Prostate gland (tissue), 2 donors: Measurements from ENCODE around the gene CCDC63.

Experiments
- CTCF ChIP-seq, 4 experiments: fragments of 200-600 bp in 2 of 4; fragments of 450-650 bp in 2 of 4; sonication (generic) in 2 of 4; IDR thresholded peaks; 1 replicate in 3 of 4; 2 replicates in 1 of 4; pipeline ENCODE4 v1.5.1; 2016 to 2019; ENCODE audit warnings: antibody characterized with exemption in 4 of 4, mild to moderate bottlenecking in 2 of 4, moderate library complexity in 2 of 4
- POLR2A ChIP-seq: fragments of 450-650 bp; IDR thresholded peaks from one replicate; pipeline ENCODE4 v1.6.1; 2016; ENCODE audit warnings: antibody characterized with exemption, mild to moderate bottlenecking
- POLR2AphosphoS5 ChIP-seq: sonication (generic); formaldehyde crosslinking; IDR thresholded peaks from one replicate; pipeline ENCODE4 v1.6.1; 2017; ENCODE audit warnings: antibody characterized with exemption

- no peak for TF ChIP-seq CTCF (IDR thresholded peaks at IDR 0.05)
- no peak for TF ChIP-seq POLR2A
- TF ChIP-seq POLR2AphosphoS5: no peak
These were observed 73.6 kb downstream of the CCDC63 start, which contains the start of gene MYL2 for GRCh38 chr12:110920324-110920910.
